ENCODE data around the gene LIMCH1.

The LIMCH1 gene

GRCh38 chr4:41538887-41539498, 1.0 kb downstream of the LIMCH1 start:
- no peak overlapping the region for H3K9ac ChIP-seq (ENCODE audit: low read depth, low read length, poor library complexity, severe bottlenecking)
- H3K27me3 ChIP-seq (ENCODE audit: insufficient read depth, low read length, poor library complexity, severe bottlenecking): no peaks in the 10 kb centered on the region
- no peak for TF ChIP-seq EZH2phosphoT487 (IDR thresholded peaks at IDR 0.05; ENCODE audit: borderline replicate concordance)
- TF ChIP-seq CTCF (conservative IDR thresholded peaks at IDR 0.05; ENCODE audit: low read length): no peak
- no peak overlapping the region for H3K4me2 ChIP-seq (ENCODE audit: low read depth, low read length, poor library complexity, severe bottlenecking)
- H3K4me1 ChIP-seq (ENCODE audit: insufficient read depth, low read length, poor library complexity, severe bottlenecking): no peaks in the 10 kb centered on the region
- H3K9me3 ChIP-seq (ENCODE audit: insufficient read depth, low read depth, low read length): no peaks in the 10 kb centered on the region
- H3K4me3 ChIP-seq (ENCODE audit: low read length, poor library complexity, severe bottlenecking): no peak overlapping the region
- no peaks in the 10 kb centered on the region for H3K9me2 ChIP-seq (replicated peaks; ENCODE audit: low read depth, low read length)
- H3K79me2 ChIP-seq (ENCODE audit: insufficient read depth, low read length): no peaks in the 10 kb centered on the region
- no peaks in the 10 kb centered on the region for H3K36me3 ChIP-seq (ENCODE audit: insufficient read depth, low read length)
- H2AFZ ChIP-seq (ENCODE audit: low read length): no peak overlapping the region
- H3F3A ChIP-seq (ENCODE audit: low read depth): no peaks in the 10 kb centered on the region
- no peaks in the 10 kb centered on the region for H4K20me1 ChIP-seq (ENCODE audit: insufficient read depth, low read length, poor library complexity, severe bottlenecking)

- no peak overlapping the region for H3K4me3 ChIP-seq (ENCODE audit: low read length, poor library complexity, severe bottlenecking)
Measured at GRCh38 chr4:41539711-41540110, 1.8 kb downstream of the LIMCH1 start.

GRCh38 chr4:41540687-41541086, 2.7 kb downstream of the LIMCH1 start:
- Histone ChIP-seq H3K4me1 (ENCODE audit: insufficient read depth, low read length, poor library complexity, severe bottlenecking) (no peaks in the 10 kb centered on the region), H3K36me3 (ENCODE audit: insufficient read depth, low read length) (no peaks in the 10 kb centered on the region), H3K27me3 (ENCODE audit: insufficient read depth, low read length, poor library complexity, severe bottlenecking) (no peaks in the 10 kb centered on the region), H3K79me2 (ENCODE audit: insufficient read depth, low read length) (no peaks in the 10 kb centered on the region), H3K4me3 (ENCODE audit: low read length, poor library complexity, severe bottlenecking) (no peak overlapping the region), H4K20me1 (ENCODE audit: insufficient read depth, low read length, poor library complexity, severe bottlenecking) (no peaks in the 10 kb centered on the region), H2AFZ (ENCODE audit: low read length) (no peak overlapping the region), H3F3A (ENCODE audit: low read depth) (no peaks in the 10 kb centered on the region), H3K9me2 (replicated peaks; ENCODE audit: low read depth, low read length) (no peaks in the 10 kb centered on the region), H3K4me2 (ENCODE audit: low read depth, low read length, poor library complexity, severe bottlenecking) (no peak overlapping the region), H3K9ac (ENCODE audit: low read depth, low read length, poor library complexity, severe bottlenecking) (no peak overlapping the region), H3K9me3 (ENCODE audit: insufficient read depth, low read depth, low read length) (no peaks in the 10 kb centered on the region)
- TF ChIP-seq EZH2phosphoT487 (IDR thresholded peaks at IDR 0.05; ENCODE audit: borderline replicate concordance): no peak
- no peak for TF ChIP-seq CTCF (conservative IDR thresholded peaks at IDR 0.05; ENCODE audit: low read length)

More at GRCh38 chr4:41539711-41540110, 1.8 kb downstream of the LIMCH1 start:
- Histone ChIP-seq H3K36me3 (ENCODE audit: insufficient read depth, low read length) (no peaks in the 10 kb centered on the region), H3K27me3 (ENCODE audit: insufficient read depth, low read length, poor library complexity, severe bottlenecking) (no peaks in the 10 kb centered on the region), H4K20me1 (ENCODE audit: insufficient read depth, low read length, poor library complexity, severe bottlenecking) (no peaks in the 10 kb centered on the region), H3K9me3 (ENCODE audit: insufficient read depth, low read depth, low read length) (no peaks in the 10 kb centered on the region), H3K79me2 (ENCODE audit: insufficient read depth, low read length) (no peaks in the 10 kb centered on the region), H3K9me2 (replicated peaks; ENCODE audit: low read depth, low read length) (no peaks in the 10 kb centered on the region), H3K4me1 (ENCODE audit: insufficient read depth, low read length, poor library complexity, severe bottlenecking) (no peaks in the 10 kb centered on the region), H2AFZ (ENCODE audit: low read length) (no peak overlapping the region), H3F3A (ENCODE audit: low read depth) (no peaks in the 10 kb centered on the region), H3K4me2 (ENCODE audit: low read depth, low read length, poor library complexity, severe bottlenecking) (no peak overlapping the region), H3K9ac (ENCODE audit: low read depth, low read length, poor library complexity, severe bottlenecking) (no peak overlapping the region)
- TF ChIP-seq CTCF (conservative IDR thresholded peaks at IDR 0.05; ENCODE audit: low read length) (no peak), EZH2phosphoT487 (IDR thresholded peaks at IDR 0.05; ENCODE audit: borderline replicate concordance) (no peak)

Measured in Loucy (cell line).